ENCODE data around the gene PPP1R10.

DNA sequence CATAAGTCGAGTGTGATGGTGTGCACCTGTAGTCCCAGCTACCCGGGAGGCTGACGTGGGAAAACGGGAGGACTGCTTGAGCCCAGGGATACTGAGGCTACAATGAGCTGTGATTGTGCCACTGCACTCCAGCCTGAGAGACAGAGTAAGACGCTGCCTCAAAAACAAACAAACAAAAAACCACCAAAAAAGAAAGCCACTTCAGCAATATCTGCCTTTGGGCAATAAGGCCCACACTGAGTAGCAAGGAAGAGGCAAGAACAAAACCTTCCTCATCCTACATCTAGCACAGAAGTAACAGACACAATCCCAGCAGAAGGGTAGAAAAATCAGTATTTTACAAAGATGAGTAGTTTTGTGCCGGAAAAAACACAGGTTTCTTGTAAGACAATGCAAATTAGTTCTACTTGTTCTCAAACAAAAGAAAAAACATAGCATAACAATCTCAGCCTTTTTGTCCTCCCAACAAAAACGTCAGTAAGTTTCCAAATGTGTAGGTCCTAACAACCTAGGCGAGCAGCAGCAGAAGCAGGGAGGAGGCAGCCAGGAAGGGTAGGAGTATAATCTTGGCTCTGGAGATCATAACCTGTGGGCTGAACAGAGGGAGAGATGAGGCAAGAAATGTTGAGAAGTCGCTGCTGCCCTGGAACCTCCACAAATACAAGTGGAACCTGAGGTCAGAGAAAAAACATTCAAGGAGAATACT is 5.7 kb downstream of the PPP1R10 start:
- no peak for TF ChIP-seq YY1 (IDR thresholded peaks at IDR 0.05; ENCODE audit: insufficient read depth, insufficient read length)
- TF ChIP-seq ZNF274 (IDR thresholded peaks at IDR 0.05; ENCODE audit: low read depth, low read length): no peak

Measured in NT2/D1 (cell line).